ENCODE measurements around the gene AP2M1.
"Not testable (repeated sequence)": the region's sequence is repeated elsewhere in the genome, so short reads cannot be mapped to it uniquely, and the experiment has no call there.

AP2M1 gene

DNA sequence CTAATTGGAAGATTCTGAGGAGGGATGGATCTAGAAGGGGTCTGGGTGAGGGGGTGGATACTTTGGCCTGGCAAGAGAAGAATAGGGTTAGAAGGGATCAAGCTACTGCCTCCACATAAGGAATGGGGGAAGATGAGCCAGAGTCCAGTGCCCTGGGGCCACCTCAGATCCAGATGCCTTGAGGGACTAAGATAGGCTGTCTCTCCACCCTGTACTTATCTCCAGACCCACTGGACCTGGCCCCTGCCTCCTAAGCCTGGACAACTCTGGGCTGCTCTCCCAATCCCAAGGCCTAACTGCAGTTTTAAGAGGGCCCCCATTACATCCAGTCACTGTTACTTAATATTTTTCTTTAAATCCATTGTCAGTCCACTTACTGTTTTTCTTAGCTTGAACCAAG, 17.4 kb upstream of the AP2M1 start:
- DNase-seq (ENCODE audit: low spot score) = no peak

DNA sequence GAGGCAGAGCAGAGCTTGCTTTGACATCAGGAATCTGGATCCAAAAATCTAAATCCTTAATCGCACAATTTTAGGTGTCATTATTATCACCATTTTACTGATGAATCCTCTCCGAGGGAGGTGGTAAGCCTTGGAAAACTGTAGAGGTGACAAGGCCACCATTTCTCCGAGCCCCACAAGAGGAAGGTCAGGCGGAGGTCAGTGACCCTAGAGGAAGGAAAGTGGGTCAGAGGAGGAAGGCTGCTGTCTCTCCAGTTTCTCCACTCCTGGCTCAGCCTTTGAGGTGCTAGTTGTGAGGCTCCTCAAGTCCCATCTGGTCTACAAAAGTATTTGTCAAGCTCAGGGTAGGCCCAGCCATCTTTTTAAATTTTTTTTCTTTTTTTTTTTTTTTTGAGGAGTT, 16.3 kb upstream of the AP2M1 start:
- DNase-seq (ENCODE audit: low spot score) = no peak

DNA sequence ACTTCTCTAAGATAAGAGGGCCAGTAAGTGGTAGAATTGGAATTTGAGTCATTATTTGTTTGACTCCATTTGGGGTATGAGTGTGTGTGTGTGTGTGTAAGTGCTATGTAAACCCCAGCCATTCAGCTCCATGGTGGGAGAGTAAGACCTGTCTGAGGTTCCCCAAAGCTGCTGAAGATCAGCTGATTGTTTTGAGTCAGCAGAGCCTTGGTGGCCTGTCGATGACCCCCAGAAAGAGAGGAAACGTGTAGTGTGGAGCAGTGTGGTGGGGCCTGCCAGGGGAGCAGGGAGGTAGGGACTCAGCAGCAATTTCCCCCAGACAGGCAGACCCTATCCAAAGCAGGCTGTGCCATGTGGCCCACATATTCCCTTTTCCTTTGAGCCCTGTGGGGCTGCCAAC, 14.2 kb upstream of the AP2M1 start:
- DNase-seq (ENCODE audit: low spot score) = no peak

DNA sequence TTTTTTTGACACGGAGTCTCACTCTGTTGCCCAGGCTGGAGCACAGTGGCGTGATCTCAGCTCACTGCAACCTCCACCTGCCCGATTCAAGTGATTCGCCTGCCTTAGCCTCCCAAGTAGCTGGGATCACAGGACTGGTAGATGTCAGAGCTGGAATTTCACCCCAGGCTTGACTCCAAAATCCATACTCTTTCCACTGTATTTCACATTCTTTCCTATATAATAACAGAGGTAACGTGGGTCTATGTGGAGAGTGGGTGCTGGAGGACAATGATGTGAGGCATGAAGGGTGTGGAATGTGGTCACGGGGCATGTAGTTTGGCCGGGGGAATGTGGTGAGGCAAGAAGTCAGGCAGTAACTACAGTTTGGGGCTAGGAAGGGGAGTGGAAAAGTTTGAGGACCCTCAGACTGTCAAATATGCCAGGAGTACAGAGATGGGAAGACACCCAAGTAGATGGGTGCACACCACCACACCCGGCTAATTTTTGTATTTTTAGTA, 12.0 kb upstream of the AP2M1 start:
- DNase-seq (ENCODE audit: low spot score) = not testable (repeated sequence)

DNA sequence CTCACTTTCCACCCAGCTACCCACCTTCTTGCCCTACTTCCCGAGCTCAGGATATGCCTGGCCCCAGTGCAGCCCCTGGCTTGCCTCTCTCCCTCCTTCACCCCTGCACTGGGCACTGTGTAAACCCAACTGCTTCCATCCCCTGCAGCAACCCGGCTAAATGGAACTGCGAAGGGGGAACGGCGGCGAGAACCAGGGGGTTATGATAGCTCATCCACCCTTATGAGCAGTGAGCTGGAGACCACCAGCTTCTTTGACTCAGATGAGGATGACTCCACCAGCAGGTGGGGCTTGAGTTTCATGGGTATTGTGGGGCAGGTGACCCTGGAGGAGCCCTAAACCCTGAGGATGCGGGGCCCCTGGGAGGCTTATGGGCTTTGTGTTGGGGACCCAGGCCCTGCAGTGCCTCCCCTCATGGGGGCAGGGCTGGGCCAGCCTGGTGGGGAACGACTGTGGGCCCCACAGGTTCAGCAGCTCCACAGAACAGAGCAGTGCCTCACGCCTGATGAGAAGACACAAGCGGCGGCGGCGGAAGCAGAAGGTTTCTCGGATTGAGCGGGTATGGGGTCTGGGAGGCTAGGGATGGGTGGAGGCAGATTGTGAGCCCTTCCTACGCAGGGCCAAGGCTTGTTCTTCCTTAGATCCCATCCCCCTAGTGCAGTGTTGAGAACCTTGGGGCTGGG, 9.9 kb upstream of the AP2M1 start:
- DNase-seq (ENCODE audit: low spot score) = no peak

DNA sequence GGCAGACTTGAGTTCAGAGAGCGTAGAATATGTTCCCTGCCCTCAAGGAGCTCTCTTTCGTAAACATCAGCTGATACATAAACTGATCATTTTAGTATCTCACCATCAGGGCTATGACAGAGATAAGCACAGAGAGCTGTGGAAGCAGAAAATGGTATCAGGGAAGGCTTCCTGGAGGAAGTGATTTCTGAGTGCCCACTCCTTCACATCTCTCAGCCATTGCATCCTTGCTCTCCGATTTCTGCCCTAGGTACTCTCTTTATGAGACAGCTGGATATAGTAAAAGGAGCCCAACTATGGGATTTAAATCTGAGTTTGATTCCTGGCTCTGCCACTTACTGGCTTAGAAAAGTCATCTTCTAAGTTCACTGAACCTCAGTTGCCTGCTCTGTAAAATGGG, 9.1 kb upstream of the AP2M1 start:
- DNase-seq (ENCODE audit: low spot score) = no peak

DNA sequence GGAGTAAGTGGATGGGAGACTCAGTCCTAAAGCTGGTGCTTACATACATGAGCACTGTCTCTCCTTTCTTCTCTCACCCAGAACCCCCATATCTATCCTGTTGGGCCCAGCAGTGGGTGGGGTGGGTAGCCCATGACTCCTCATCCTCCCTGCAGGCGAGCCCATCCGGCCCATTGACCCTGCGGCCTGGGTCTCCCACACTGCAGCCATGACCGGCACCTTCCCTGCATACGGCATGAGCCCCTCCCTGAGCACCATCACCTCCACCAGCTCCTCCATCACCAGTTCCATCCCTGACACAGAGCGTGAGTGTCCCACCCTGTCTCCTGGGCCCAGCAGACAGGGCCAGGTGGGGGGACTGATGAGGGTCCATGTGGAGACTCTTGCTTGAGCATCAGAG, 8.0 kb upstream of the AP2M1 start:
- no peak for DNase-seq (ENCODE audit: low spot score)

DNA sequence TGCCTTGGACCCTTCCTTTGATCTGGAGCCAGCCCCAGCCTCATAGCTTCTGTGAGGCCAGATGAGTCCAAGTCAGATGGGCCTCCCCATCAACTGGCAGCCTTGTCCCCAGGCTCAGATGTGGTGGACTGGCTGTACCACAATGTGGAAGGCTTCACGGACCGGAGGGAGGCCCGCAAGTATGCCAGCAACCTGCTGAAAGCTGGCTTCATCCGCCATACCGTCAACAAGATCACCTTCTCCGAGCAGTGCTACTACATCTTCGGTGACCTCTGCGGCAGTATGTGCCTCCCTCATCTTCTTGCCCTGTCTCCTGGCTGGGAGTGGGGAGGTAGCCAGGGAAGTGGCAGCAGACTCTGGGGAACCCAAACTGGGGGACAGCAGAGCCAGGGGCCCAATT, 6.9 kb upstream of the AP2M1 start:
- DNase-seq (ENCODE audit: low spot score) = no peak

DNA sequence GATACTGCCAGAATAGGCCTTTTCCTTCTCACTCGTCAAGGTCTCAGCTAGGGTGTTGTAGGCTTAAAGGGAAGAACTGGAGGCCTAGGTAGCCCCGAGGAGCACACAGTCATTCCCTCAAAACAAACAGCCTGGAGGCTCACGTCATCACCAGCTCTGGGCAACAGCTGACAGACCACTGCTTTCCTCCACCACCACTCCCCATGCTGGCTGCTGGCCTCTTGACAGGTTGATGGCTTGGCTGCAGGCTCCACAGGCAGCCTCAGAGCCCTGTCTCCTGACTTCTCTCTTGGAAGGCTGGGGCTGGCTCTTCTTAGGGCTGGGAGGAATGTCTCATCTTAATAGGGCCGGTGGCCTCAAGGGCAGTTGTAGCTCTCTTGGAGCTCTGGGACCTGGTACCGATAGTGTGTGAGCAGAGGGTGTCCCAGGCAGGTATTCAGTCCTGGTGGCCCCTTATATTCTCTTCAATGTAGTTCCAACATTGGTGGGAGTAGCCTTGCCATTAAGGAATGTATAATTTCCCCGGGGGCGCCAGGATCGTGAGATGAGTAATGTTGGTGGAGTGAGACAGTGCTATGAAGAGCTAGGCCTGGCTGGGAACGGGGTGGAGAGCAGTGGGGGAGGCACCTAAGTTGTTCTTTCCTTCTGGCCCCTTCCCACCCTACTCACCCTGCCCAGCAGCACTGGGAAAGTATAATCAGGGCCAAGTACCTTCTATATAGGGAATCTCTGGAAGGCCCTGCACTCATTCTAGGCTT, 6.1 kb upstream of the AP2M1 start:
- no peak for DNase-seq (ENCODE audit: low spot score)

DNA sequence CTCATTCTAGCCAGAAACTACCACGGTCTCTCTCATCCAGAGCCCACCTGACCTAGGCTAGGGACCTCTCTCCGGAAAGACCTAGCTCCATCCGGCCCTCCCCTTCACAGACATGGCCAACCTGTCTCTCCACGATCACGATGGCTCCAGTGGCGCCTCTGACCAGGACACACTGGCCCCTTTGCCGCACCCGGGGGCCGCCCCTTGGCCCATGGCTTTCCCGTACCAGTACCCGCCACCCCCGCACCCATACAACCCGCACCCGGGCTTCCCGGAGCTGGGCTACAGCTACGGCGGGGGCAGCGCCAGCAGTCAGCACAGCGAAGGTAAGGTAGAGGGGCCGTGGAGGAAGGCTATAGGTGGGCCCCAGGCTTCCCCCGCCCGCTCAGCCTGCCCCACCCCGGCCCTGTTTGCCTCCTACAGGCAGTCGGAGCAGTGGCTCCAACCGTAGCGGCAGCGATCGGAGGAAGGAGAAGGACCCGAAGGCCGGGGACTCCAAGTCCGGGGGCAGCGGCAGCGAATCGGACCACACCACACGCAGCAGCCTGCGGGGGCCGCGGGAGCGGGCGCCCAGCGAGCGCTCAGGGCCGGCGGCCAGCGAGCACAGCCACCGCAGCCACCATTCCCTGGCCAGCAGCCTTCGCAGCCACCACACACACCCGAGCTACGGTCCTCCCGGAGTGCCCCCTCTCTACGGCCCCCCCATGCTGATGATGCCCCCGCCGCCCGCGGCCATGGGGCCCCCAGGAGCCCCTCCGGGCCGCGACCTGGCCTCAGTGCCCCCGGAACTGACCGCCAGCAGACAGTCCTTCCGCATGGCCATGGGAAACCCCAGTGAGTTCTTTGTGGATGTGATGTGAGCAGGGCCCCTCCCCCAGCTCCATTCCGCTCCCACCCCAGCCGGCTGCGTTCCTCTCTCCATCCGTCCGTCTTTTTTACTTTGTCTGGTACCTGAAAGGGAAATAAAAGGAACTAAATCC, 4.5 kb upstream of the AP2M1 start:
- no peak for DNase-seq (ENCODE audit: low spot score)

DNA sequence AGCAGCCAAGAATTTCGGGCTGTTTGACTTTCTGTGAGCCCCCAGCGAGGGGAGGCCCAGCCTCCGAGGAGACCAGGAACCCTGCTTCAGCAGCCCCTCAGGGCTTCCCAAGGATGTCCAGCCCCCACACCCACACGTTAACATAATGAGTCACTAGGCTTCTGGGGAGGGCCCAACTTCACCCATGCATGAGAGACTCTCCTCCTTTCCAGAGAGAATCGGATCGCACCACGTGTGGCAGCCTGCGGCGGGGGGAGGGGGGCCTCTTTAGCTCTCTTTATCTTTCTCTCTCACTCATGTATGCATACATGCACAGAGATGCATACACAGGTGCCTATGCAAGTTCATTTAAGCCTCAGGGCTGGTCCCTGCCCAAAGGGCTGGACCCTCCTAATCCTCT, 3.1 kb upstream of the AP2M1 start:
- no peak for DNase-seq (ENCODE audit: low spot score)

DNA sequence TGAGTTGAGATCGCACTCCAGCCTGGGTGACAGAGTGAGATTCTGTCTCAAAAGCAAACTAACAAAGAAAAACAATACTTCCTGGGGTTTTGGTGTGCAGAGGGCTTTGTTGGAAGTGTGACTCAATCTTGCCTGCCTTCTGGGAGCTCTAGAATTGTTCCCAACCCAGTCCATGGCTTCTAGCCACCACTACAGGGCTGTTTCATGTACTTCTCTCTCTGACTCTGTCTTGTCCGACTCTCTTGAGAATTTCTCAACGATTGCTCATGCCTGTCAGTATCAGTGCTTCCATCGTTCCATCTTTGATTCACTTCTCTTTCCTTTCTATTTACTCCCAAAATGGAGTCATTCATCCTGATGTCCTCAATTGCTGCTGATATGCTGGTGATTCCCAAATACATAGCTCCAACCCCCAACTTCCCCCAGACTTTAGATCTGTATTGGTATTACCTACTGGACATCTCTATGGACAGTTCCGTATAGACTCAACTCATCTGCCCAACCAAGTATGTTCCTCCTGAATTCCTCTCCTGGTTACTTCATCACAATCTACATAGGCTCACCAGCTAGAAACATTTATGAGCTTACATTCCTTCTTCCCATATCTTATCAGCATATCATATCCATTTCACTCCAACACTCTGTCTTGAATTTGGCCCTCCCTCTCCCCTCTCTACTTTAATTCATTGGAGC, 1.8 kb upstream of the AP2M1 start:
- DNase-seq (ENCODE audit: low spot score) = no peak

DNA sequence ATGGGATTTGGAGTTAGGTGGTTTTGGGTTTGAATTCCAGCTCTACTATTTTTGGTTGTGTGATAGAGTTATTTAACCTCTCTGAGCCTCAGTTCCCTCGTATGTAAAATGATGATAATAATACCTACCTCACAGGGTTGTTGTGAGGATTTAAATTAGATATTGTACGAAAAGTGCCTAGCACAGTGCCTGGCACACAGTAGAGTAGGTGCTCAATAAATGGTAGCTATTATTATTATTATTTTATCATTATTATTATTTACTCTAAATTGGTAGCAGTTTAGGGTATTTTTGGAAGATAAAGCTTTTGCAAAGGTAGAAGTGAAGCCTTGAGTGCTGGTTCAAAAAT, 1.3 kb upstream of the AP2M1 start:
- DNase-seq (ENCODE audit: low spot score) = no peak

DNA sequence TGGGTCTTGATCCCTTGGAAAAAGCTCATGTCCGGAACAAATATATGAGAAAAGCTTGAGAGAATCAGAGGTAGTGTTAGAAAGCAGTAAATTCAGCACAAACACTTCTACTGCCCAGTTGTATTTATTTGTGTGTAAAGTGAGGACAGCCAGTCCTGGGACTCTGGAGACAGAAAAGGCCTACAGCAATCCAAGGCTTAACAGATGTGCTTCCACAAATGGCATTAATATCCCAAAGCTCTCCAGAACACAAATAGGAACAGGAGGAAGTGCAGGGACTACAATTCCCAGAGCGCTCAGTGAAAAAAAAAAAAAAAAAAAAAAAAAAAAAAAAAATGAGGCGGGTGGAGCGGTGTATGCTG, 390 bp upstream of the AP2M1 start:
- DNase-seq (ENCODE audit: low spot score) = no peak

DNA sequence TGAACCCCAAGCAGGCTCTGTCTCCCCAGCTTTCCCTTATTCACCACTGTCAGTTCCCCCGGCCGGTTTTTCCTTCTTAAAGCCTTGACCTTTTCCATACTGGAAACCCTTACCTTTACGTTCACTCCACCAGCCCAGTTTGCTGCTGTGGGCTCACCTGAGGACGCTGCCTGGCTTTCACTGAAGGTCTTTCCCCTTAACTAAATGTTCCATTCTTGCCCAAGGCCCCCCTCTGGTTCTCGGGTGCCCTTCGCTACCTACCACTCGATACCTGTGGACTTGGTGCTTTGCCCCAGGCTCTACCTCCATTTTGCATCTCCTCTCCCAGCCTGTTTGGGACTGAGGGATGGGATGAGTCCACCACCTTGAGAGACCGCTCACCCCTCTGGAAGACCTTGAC, 851 bp downstream of the AP2M1 start:
- DNase-seq (ENCODE audit: low spot score) = no peak

DNA sequence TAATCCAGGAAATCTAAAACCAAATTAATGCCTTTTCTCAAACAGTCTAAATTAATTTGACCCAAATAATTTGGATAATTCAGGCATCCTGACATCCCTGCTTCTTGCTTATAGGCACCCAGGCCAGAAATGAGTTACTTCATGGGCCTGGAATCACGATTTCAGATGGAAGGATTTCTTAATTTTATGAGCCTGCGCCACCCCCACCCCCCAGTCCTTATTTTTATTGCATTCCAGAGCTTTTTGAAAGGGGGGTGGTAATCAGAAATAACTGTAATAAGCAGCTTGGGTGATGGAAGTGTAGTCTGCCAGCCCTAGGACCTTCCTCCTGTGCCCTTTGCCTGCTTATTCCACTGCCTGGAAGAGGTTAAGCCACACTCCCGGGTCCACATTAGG, 1.3 kb downstream of the AP2M1 start:
- no peak for DNase-seq (ENCODE audit: low spot score)

DNA sequence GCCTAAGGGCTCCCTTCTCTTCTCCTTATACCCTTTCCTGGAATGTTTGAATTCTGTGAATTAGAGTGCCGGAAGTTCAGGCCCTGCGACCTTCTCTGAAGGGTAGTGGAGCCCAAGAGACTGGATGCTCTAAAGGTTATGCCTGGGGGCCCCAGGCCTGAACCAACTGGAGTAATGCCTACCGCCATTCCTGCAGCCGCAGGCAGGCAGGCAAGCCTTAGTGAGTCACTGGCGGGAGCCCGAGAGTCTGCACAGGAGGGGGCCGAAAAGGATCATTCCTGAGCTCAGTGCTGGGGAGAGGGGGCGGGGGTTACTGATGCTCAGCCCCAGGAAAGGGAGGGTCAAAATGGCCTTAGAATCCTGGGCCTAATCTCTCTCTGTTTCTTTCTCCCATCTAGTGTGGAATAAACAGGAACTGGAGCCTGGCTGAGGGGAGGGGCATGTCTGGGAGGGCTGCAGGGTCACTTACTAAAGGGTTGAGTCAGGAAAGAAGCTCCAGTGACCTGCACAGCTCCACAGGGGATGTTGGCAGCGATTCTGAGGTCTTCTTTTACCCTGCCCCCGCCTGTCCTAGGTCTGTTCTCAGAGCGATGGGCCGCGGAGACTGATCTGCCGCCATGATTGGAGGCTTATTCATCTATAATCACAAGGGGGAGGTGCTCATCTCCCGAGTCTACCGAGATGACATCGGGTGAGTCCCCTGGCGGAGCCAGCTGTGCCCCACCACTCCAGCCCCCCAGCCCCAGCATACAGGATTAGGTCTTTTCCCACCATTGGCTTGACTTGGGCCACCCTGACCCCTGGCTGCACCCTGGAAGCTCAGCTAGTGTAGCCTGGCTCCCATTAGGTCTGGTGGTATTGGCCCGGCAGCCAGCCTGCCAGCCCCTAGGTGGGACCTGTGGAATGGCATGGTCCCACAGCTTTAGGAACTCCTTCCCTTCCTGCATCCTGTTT, 2.0 kb downstream of the AP2M1 start:
- no peak for DNase-seq (ENCODE audit: low spot score)

DNA sequence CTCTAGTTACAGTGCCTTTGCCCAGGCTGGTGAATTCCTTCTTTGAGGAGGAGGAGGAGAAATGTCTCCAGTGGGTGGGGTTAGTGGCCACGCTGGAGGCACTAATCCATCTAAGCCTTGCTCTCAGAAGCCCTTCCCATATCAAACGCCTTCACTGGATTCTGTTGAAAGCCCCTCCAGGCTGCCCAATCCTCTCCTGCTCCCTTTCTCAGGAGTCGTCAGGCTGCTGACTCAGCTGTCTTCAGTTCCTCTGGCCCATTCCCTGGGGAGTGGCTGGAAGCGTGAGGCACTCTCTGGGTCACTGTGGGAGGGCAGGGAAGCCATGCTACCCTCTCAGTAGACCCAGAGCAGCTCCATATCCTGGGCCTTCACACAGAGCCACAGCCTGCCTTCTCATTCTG, 2.7 kb downstream of the AP2M1 start:
- no peak for DNase-seq (ENCODE audit: low spot score)

DNA sequence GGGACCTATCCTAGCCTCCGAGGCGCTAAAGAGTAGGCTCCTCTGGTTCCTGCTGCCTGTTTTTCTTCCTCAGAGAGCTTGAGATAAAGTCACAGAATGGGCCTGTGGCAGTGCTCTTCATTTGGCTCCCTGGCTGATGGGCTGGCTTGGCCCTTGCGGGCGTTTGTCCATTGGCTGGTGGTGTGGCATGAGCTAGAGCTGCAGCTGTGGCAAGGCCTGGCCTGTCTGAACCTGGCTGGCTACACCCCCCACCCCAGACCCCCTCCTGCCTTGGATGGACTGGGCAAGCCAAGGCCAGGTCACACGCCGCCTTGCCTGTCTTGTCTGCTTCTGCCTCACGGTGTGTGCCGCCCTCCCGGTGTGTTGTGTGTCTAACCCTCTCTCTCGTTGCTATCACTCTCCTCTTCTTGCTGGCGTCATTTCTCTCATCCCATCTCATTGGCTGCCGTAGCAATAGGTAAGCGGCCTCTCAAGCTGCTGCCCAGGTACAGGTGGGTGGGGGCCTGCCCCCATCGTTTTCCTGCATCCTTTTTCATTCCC, 3.2 kb downstream of the AP2M1 start:
- no peak for DNase-seq (ENCODE audit: low spot score)

DNA sequence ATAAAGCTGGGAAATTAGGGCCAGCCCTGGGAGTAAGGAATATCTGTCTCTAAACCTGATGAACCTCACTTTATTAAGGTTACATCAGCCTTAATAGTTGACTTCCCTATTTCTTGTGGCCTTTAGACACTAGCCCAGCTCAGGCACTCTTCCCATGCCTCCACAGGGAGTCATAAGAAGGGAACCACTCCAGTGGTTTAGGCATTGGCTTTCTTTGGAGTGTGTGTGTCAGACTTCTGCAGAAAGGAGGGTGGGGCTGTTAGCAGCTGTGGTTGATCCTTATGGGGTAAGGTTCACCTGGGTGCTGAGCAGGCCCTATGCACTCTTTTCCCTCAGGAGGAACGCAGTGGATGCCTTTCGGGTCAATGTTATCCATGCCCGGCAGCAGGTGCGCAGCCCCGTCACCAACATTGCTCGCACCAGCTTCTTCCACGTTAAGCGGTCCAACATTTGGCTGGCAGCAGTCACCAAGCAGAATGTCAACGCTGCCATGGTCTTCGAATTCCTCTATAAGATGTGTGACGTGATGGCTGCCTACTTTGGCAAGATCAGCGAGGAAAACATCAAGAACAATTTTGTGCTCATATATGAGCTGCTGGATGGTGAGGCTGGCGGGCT, 4.0 kb downstream of the AP2M1 start:
- DNase-seq (ENCODE audit: low spot score) = no peak

All from LoVo (cell line).